ENCODE results near the gene RBM14. TPM values are rescaled to one million over a fixed set of nuclear protein-coding genes. Genes with fewer than 3 reads are reported as not detected.
"Not testable (repeated sequence)": the region's sequence is repeated elsewhere in the genome, so short reads cannot be mapped to it uniquely, and the experiment has no call there.

The RBM14 gene
- total RNA-seq, 2 experiments from 2014 or later, result 122 to 137 TPM

DNA sequence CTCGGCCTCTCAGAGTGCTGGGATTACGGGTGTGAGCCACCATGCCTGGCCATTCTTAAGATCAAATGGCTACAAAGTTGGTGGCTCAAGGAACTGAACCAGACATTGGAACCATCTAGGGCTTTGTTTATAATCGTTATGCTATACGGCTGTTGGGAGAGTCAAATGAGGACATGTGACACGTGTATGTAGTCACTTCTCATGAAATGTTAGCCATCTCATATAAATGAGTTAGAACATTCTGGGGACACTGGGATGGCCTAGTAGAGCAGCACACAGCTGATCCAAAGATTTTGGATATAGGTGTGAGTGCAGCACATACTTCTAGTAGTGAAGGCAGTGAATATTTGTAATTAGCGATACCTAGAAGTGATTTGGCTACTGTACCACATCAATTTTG, 15.5 kb downstream of the RBM14 start:
- Mint-ChIP-seq H3K4me3 (no peak overlapping the region), H3K9me3 (ENCODE audit: low read depth) (no peaks in the 10 kb centered on the region), H3K27ac (peak overlapping the region; percentile 69), H3K27me3 (no peaks in the 10 kb centered on the region), H3K4me1 (peaks cover 43% of the 10 kb centered on the region), H3K36me3 (ENCODE audit: low read depth) (peaks cover 64% of the 10 kb centered on the region)
- CTCF ChIA-PET, result interaction anchor here (1.3 kb wide), 1 partner anchor 8 kb away, joined by 3 read pairs; no protein-coding TSS in a partner anchor
- POLR2A ChIA-PET, result interaction anchor here (1.5 to 1.7 kb wide), 2 partner anchors 9 to 10 kb away, joined by 6 to 8 read pairs; no protein-coding TSS in a partner anchor
- intact Hi-C loops (cut with DNase I, micrococcal nuclease), result loop anchor here in 1 of 2 experiments (10.0 kb wide), 1 partner anchor 853 kb away; the partner anchor contains the start of gene AIP
- DNase-seq, result no peak
- ATAC-seq, result no peak

GRCh38 chr11:66632952-66633351, 16.5 kb downstream of the RBM14 start:
- Mint-ChIP-seq H3K4me1 (peaks cover 47% of the 10 kb centered on the region), H3K9me3 (ENCODE audit: low read depth) (no peaks in the 10 kb centered on the region), H3K27me3 (no peaks in the 10 kb centered on the region), H3K27ac (no peak overlapping the region), H3K36me3 (ENCODE audit: low read depth) (peaks cover 63% of the 10 kb centered on the region), H3K4me3 (no peak overlapping the region)
- ChIA-PET POLR2A (interaction anchor here (0.6 to 1.7 kb wide), 5 partner anchors 9 to 637 kb away, joined by 3 to 8 read pairs (median 5); partner anchors contain the start of gene RBM14), CTCF (interaction anchor here (0.7 to 1.9 kb wide), 3 partner anchors 9 to 55 kb away, joined by 3 to 12 read pairs (median 5); partner anchors contain the start of gene RBM4B)
- no peak for DNase-seq
- intact Hi-C loops (cut with DNase I, micrococcal nuclease), result loop anchor here in 1 of 2 experiments (10.0 kb wide), 1 partner anchor 852 kb away; the partner anchor contains the start of gene AIP
- ATAC-seq, result no peak

DNA sequence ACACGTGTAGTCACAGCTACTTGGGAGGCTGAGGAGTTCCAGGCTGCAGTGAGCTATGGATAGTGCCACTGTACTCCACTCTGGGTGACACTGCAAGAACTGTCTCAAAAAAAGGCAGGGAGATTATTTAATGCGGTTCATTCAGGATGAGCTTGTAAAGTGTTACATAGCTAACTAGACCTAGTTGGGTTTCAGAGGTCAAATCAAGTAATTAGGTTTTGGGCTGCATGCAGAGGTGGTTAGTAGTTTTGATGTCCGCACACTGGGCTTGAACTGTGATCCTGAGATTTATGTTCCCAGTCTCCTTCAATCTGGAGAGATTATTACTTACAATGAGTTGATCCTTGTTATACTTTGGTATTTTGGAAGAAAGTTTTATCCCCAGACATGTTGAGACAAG, 20.0 kb downstream of the RBM14 start:
- no peak overlapping the region for H3K4me3 Mint-ChIP-seq
- H3K4me1 Mint-ChIP-seq, result peaks cover 54% of the 10 kb centered on the region
- intact Hi-C loops (cut with DNase I, micrococcal nuclease), result loop anchor here in 1 of 2 experiments (5.0 to 10.0 kb wide), 2 partner anchors 481 to 848 kb away; partner anchors contain the start of genes AIP and KDM2A
- H3K9me3 Mint-ChIP-seq (ENCODE audit: low read depth), result no peaks in the 10 kb centered on the region
- POLR2A ChIA-PET, result interaction anchor here (3.6 to 4.2 kb wide), 2 partner anchors 12 to 42 kb away, joined by 28 to 98 read pairs; partner anchors contain the start of gene RBM4B
- no peak for DNase-seq
- no peak for ATAC-seq
- H3K27ac Mint-ChIP-seq, result peak overlapping the region; percentile 60
- peaks cover 66% of the 10 kb centered on the region for H3K36me3 Mint-ChIP-seq (ENCODE audit: low read depth)
- no peaks in the 10 kb centered on the region for H3K27me3 Mint-ChIP-seq
- CTCF ChIA-PET, result interaction anchor here (1.1 to 3.3 kb wide), 3 partner anchors 8 to 14 kb away, joined by 3 to 32 read pairs (median 4); no protein-coding TSS in a partner anchor

DNA sequence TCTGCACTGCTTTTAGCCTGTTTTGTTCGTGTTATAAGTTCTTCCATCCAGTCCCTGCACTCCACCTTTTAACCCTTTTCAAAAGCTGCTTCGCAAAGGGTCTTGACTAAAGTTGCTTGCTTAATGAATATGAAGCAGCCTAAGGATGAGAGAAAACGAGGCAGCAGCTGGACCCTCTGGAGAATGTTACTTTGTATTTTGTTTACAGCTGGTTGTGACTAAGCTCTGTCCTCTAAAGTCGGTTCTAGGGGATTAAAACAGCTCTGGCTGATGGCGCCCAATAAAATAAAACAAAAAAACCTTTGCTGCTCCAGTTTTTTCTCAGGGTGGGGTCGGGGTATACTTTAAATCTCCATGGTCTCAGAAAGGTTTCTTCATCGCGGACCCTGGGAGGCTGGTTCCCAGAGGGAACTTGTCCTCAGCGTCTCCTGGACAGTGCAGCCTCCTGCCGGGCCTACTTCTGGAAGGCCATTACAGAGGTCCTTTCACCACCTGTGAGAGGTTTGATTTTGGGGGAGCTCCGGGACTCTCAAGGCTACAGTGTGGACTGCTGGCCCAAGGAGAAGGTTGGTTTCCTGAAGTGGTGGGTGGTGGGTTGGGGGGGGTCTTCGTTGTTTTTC, 21.2 kb downstream of the RBM14 start:
- H3K36me3 Mint-ChIP-seq (ENCODE audit: low read depth), result peaks cover 70% of the 10 kb centered on the region
- no peaks in the 10 kb centered on the region for H3K27me3 Mint-ChIP-seq
- H3K4me3 Mint-ChIP-seq, result peak overlapping the region; percentile 89
- ATAC-seq (no peak), DNase-seq (no peak)
- POLR2A ChIA-PET, result interaction anchor here (0.6 to 4.2 kb wide), 16 partner anchors 10 to 790 kb away, joined by 3 to 98 read pairs (median 4); partner anchors contain the start of genes CCDC87, CCS, DPP3 and RBM14
- H3K4me1 Mint-ChIP-seq, result peaks cover 60% of the 10 kb centered on the region
- no peaks in the 10 kb centered on the region for H3K9me3 Mint-ChIP-seq (ENCODE audit: low read depth)
- peak overlapping the region; percentile 82 for H3K27ac Mint-ChIP-seq
- intact Hi-C loops (cut with DNase I, micrococcal nuclease), result loop anchor here (1.0 to 10.0 kb wide), 16 partner anchors 18 to 847 kb away; partner anchors contain the start of genes CCDC87 (in 2 of the 2), CCS (in 2 of the 2), ACTN3 (in 1 of the 2) and AIP (in 1 of the 2)
- CTCF ChIA-PET, result interaction anchor here (0.6 to 3.3 kb wide), 13 partner anchors 9 to 220 kb away, joined by 3 to 32 read pairs (median 4); partner anchors contain the start of genes ACTN3, RBM14 and RBM4B

- CTCF ChIA-PET, result interaction anchor here (0.7 to 3.3 kb wide), 17 partner anchors 8 to 220 kb away, joined by 3 to 32 read pairs (median 4); partner anchors contain the start of genes ACTN3, RBM14 and RBM4B
- Mint-ChIP-seq H3K36me3 (ENCODE audit: low read depth) (peaks cover 73% of the 10 kb centered on the region), H3K4me3 (peak within 1 kb of the TSS; percentile 89), H3K9me3 (ENCODE audit: low read depth) (no peaks in the 10 kb centered on the region), H3K4me1 (peaks cover 65% of the 10 kb centered on the region), H3K27ac (peak within 1 kb of the TSS; percentile 97), H3K27me3 (no peaks in the 10 kb centered on the region)
- intact Hi-C loops (cut with DNase I, micrococcal nuclease), result loop anchor here (1.0 to 10.0 kb wide), 16 partner anchors 19 to 846 kb away; partner anchors contain the start of genes CCDC87 (in 2 of the 2), CCS (in 2 of the 2), ACTN3 (in 1 of the 2) and AIP (in 1 of the 2)
- DNase-seq (peak; percentile 97), ATAC-seq (peak; percentile 95)
- POLR2A ChIA-PET, result interaction anchor here (0.6 to 4.2 kb wide), 18 partner anchors 9 to 1067 kb away, joined by 3 to 98 read pairs (median 4); partner anchors contain the start of genes CCDC87, CCS, DPP3 and RBM14
Observed at GRCh38 chr11:66638177-66639065, 22.0 kb downstream of the RBM14 start, which contains the start of gene RBM4. RBM4 (plus strand) TSS chr11:66638703; CDS start chr11:66639712, 1,009 bp downstream.

GRCh38 chr11:66639066-66639813, 22.8 kb downstream of the RBM14 start:
- Mint-ChIP-seq H3K4me1 (peaks cover 72% of the 10 kb centered on the region), H3K27ac (peak overlapping the region; percentile 97), H3K9me3 (ENCODE audit: low read depth) (no peaks in the 10 kb centered on the region), H3K27me3 (no peaks in the 10 kb centered on the region), H3K36me3 (ENCODE audit: low read depth) (peaks cover 78% of the 10 kb centered on the region), H3K4me3 (peak overlapping the region; percentile 89)
- DNase-seq (peak; percentile 27), ATAC-seq (peak; percentile 4)
- ChIA-PET CTCF (interaction anchor here (0.7 to 3.3 kb wide), 9 partner anchors 9 to 104 kb away, joined by 3 to 32 read pairs (median 5); partner anchors contain the start of genes RBM14 and RBM4B), POLR2A (interaction anchor here (0.6 to 4.2 kb wide), 10 partner anchors 8 to 1068 kb away, joined by 3 to 98 read pairs (median 8); partner anchors contain the start of genes CCDC87, CCS, RBM14 and RBM4B)
- intact Hi-C loops (cut with DNase I, micrococcal nuclease), result loop anchor here (2.0 to 10.0 kb wide), 4 partner anchors 46 to 846 kb away; partner anchors contain the start of genes AIP (in 1 of the 2), CCDC87 (in 1 of the 2), CCS (in 1 of the 2) and KDM2A (in 1 of the 2)

- peaks cover 79% of the 10 kb centered on the region for H3K36me3 Mint-ChIP-seq (ENCODE audit: low read depth)
- POLR2A ChIA-PET, result interaction anchor here (0.6 to 4.2 kb wide), 3 partner anchors 15 to 139 kb away, joined by 3 to 98 read pairs (median 3); no protein-coding TSS in a partner anchor
- intact Hi-C loops (cut with DNase I, micrococcal nuclease), result loop anchor here (2.0 to 10.0 kb wide), 4 partner anchors 47 to 845 kb away; partner anchors contain the start of genes AIP (in 1 of the 2), CCDC87 (in 1 of the 2), CCS (in 1 of the 2) and KDM2A (in 1 of the 2)
Observed at GRCh38 chr11:66639814-66640340, 23.4 kb downstream of the RBM14 start.

GRCh38 chr11:66641834-66642233, 25.4 kb downstream of the RBM14 start:
- ChIA-PET POLR2A (interaction anchor here (0.7 to 1.0 kb wide), 2 partner anchors 33 to 628 kb away, joined by 3 to 6 read pairs; no protein-coding TSS in a partner anchor), CTCF (interaction anchor here (0.9 to 1.6 kb wide), 2 partner anchors 24 to 36 kb away, joined by 3 to 5 read pairs; partner anchors contain the start of gene RBM4B)
- no peaks in the 10 kb centered on the region for H3K27me3 Mint-ChIP-seq
- peaks cover 87% of the 10 kb centered on the region for H3K4me1 Mint-ChIP-seq
- peaks cover 94% of the 10 kb centered on the region for H3K36me3 Mint-ChIP-seq (ENCODE audit: low read depth)
- intact Hi-C loops (cut with DNase I, micrococcal nuclease), result no loop called here
- no peaks in the 10 kb centered on the region for H3K9me3 Mint-ChIP-seq (ENCODE audit: low read depth)
- ATAC-seq, result no peak
- peak overlapping the region; percentile 80 for H3K27ac Mint-ChIP-seq
- peak overlapping the region; percentile 89 for H3K4me3 Mint-ChIP-seq
- DNase-seq, result no peak

More at GRCh38 chr11:66639814-66640340, 23.4 kb downstream of the RBM14 start:
- H3K27ac Mint-ChIP-seq, result peak overlapping the region; percentile 97
- H3K9me3 Mint-ChIP-seq (ENCODE audit: low read depth); DNase-seq; ATAC-seq; H3K27me3 Mint-ChIP-seq: not testable (repeated sequence)
- H3K4me3 Mint-ChIP-seq, result peak overlapping the region; percentile 89
- CTCF ChIA-PET, result interaction anchor here (1.1 to 3.0 kb wide), 3 partner anchors 9 to 38 kb away, joined by 3 to 19 read pairs (median 6); partner anchors contain the start of gene RBM4B
- peaks cover 74% of the 10 kb centered on the region for H3K4me1 Mint-ChIP-seq

GRCh38 chr11:66643745-66644437, 27.5 kb downstream of the RBM14 start:
- intact Hi-C loops (cut with DNase I, micrococcal nuclease), result no loop called here
- Mint-ChIP-seq H3K4me1 (peaks cover 87% of the 10 kb centered on the region), H3K4me3 (peak overlapping the region; percentile 89), H3K9me3 (ENCODE audit: low read depth) (no peaks in the 10 kb centered on the region), H3K27ac (no peak overlapping the region), H3K36me3 (ENCODE audit: low read depth) (peaks cover 96% of the 10 kb centered on the region), H3K27me3 (no peaks in the 10 kb centered on the region)
- no peak for DNase-seq
- ChIA-PET POLR2A (interaction anchor here (0.5 to 1.0 kb wide), 4 partner anchors 15 to 320 kb away, joined by 3 to 4 read pairs (median 3); partner anchors contain the start of gene RBM4B), CTCF (interaction anchor here (0.7 to 1.3 kb wide), 3 partner anchors 10 to 132 kb away, joined by 3 read pairs; no protein-coding TSS in a partner anchor)
- no peak for ATAC-seq
